HG03571 (cell line): ENCODE data around the gene SPRED3.
"Not testable (repeated sequence)": the region's sequence is repeated elsewhere in the genome, so short reads cannot be mapped to it uniquely, and the experiment has no call there.

Experiments
- ATAC-seq: cut with Tn5 transposase; IDR thresholded peaks from one replicate; pipeline ENCODE4 v1.9.1; 2021; ENCODE audit not compliant: unreplicated experiment

Gene SPRED3

DNA sequence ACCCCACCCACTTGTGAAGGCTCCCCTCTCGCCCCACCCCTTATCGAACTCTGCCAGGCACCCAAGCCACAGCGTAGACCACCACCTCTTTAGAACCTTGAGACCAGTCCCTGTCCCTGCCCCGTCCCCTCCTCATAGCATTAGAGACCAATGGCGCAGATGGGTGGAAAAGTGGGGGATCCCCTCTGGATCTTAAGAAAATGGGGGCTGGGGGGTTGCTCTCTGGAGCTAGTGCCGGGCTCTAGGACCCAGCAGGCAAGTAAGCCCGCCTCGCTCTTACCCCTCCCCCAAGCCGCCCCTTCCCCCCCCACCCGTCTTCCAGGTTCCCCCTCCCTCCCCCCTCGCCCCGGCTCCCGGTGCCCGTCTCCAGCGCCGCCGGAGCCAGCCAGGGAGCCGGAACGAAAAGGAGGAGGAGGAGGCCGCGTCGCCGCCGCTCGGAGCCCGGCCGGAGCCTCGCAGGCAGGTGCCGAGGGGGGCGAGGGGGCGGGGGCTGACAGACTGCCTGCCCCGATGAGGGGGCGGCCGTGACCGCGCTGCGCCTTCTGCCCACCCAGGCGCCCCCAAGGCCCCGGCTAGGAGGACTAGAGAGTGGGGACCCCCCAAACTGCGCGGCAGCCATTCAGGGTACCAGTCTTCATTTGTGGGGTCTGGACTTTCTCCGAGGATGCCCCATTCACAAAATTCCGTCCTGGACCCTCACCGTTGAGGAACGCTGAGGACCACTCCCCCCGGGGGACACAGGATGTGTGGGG is at the start of gene SPRED3:
TSS of gene SPRED3 (plus strand) at position 349 of the 752 bp plus-strand sequence. CDS start 1,606 bp downstream, outside the sequence.
- ATAC-seq, result no peak

DNA sequence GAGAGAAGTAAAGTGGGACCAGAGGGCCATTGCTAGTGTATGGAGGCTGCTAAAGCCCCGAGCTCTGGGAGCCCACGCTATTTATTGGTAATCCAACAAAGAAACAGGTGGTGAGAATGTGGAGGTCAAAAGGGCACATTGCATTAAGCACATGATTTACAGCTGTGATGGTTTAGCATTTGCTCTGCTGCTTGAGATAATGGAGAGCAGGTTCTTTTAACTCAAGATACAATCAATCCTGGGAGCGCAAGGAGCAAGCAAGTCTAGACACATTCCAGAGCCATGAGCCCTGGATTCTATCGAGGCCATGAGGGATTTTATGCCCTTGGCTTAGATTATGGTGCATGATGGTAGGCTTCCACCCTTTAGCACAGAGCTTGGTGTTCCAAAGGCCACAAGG is 49.5 kb upstream of the SPRED3 start:
- not testable (repeated sequence) for ATAC-seq

GRCh38 chr19:38340927-38341326 is 47.6 kb upstream of the SPRED3 start:
- no peak for ATAC-seq

DNA sequence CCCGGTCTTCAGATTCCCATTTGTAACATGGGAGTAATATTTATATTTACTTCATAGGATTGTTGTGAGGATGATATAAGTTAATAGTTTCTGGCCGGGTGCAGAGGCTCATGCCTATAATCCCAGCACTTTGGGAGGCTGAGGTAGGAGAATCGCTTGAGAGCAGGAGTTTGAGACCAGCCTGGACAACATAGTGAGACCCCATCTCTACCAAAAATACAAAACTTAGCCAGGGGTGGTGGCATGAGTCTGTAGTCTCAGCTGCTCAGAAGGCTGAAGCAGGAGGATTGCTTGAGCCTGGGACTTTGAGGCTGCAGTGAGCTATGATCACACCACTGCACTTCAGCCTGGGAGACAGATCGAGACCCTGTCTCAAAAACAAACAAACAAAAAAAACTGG is 41.7 kb upstream of the SPRED3 start:
- ATAC-seq, result no peak

DNA sequence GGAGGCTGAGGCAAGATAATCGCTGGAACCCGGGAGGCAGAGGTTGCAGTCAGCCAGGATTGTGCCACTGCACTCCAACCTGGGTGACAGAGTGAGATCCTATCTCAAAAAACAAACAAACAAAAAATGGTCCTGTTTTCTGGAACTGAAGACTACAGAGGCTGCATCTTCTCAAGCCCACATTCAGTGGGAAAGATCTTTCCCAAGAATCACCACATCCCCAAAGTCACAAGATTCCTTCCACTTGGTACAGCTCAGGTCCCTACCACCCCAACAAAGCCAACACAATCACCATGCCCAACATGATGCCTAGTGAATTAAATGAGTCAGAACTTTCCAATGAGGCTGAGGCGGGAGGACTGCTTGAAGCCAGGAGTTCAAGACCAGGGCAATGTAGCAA is 37.6 kb upstream of the SPRED3 start:
- ATAC-seq, result no peak

GRCh38 chr19:38351865-38352395 is 36.6 kb upstream of the SPRED3 start:
- ATAC-seq, result no peak

DNA sequence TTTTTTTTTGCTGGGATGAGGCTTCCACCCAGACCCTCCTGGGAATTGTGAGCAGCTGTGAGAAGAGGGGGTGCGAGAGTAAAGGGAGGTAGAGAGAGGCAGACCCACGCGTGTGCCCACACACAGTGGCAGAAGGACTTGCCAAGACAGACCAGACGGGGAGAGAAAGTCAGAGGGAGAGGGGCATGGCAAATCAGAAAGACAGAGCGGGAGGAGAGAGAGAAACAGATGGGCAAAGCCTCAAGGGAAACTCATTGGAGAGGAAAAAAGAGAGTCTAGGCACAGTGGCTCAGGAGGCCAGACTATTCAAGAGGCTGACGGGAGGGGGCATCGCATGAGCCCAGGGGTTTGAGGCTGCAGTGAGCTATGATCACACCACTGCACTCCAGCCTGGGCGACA is 35.9 kb upstream of the SPRED3 start:
- no peak for ATAC-seq

DNA sequence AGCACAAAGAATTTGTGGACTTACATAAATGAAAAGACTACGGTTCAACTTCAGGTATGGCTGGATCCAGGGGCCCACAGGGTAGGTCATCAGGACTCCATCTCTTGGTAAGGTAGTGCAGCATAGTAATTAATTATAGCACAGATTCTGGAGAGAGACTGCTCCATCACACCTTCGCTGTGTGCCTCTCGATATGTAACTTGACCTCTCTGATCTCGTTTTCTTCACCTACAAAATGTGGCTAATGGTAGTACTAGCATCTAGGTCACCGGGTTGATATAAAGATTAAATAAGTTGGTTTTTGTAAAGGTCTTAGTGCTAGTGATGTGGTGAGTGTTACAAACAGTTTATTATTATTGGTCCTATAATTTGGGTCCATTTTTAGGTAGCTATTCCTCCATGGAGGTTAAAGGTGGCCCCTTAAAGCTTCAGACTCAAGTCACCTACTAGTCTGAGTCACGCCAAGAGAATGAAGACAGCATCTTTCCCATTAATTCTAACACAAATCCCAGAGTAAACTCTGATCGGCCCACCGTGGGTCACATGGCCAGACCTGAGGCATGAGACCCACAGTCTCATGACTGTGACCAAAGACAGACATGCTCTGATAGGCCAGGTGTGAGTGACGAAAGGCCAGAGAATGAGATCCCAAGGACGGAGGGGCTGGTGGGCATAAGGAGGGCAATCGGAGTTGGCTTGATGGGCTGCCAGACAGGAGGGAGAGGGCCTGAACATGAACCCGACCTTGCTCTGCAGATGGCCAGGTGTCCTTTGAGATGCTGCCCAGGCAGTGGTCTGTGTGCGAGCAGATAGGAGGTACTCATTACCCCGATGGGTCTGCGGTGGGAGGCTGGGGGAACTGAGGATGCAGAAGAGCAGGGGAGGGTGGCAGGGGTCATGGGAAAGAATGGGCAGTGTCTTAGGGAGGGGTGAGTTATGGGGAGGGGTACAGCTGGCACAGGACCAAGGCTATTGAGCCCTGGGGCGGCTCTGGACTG is 32.5 kb upstream of the SPRED3 start:
- ATAC-seq, result no peak

DNA sequence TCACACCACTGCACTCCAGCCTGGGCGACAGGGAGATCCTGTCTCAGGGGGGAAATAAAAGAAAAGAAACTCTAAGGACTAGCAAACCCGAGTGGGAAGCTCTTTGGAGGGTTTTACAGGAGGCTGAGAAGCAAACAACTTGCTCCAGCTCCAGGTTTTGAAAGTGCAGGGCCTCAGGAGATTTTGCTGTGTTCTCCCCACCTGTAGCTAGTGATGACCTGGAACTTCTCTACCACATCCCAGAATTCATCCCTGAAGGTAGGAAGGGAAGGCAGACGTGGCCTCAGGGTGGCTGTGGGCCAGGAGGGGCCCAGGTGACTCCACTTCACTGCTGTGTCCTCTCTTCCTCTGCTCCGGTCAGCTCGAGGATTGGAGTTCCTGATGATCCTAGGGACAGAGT is 30.4 kb upstream of the SPRED3 start:
- no peak for ATAC-seq

- ATAC-seq, result no peak
These were observed 29.1 kb upstream of the SPRED3 start for GRCh38 chr19:38359242-38360021.

- no peak for ATAC-seq
These were observed 28.1 kb upstream of the SPRED3 start for GRCh38 chr19:38360351-38360750.

DNA sequence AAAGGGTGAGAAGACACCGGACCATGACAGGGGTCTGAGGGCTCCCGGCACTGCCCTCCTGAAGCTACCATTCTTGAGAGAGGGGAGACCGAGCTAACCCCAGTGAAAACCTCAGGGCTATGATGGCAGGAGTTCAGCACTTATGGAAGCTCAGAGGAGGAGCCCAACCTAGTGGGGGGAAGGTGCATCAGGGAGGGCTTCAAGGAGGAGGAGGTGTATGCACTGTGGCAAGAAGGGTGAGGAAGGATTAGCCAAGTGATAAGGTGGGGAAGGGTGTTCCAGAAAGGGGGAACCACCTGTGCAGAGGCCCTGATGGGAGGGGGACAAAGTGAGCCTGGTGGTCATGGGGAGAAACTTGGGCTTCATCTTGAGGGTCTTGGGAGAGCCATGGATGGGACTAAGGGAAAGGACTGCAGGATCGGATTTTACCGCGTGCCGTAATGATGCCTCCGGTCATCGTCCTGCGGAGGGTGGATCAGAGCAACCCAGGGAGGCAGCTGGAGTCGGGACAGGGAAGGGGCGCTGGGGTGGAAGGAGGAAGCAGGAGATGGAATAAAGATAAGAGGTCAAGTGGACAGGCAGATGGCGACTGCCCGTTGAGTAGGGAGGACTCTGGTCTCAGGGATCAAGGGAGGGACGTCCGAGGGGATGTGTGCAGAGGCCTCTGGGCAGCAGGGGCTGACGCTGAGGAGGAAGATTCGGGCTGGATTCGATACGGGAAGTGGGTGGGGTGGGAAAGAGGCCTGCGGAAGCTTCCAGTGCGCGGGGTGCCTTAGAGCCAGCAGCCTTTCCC is 27.5 kb upstream of the SPRED3 start:
- ATAC-seq, result no peak

DNA sequence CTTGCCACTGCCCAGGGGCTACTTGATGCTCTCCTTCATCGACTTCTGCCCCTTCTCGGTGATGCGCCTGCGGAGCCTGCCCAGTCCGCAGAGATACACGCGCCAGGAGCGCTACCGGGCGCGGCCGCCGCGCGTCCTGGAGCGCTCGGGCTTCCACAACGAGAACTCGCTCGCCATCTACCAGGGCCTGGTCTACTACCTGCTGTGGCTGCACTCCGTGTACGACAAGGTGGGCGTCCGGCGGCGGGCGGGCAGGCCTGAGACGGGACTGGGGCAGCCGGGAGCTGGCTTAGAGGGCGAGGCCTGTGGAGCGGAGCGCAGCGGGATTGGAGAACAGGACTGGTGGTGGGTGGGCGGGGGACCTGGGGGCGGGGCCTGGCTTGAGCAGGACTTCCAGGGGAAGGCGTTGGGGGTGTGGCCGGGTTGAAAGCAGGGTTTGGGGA is 26.8 kb upstream of the SPRED3 start:
- no peak for ATAC-seq

GRCh38 chr19:38362076-38362945 is 26.2 kb upstream of the SPRED3 start:
- no peak for ATAC-seq

GRCh38 chr19:38362946-38363688 is 25.4 kb upstream of the SPRED3 start:
- not testable (repeated sequence) for ATAC-seq

- no peak for ATAC-seq
These were observed 21.5 kb upstream of the SPRED3 start for GRCh38 chr19:38367041-38367440.

- no peak for ATAC-seq
These were observed 18.9 kb upstream of the SPRED3 start for GRCh38 chr19:38369584-38369983.

DNA sequence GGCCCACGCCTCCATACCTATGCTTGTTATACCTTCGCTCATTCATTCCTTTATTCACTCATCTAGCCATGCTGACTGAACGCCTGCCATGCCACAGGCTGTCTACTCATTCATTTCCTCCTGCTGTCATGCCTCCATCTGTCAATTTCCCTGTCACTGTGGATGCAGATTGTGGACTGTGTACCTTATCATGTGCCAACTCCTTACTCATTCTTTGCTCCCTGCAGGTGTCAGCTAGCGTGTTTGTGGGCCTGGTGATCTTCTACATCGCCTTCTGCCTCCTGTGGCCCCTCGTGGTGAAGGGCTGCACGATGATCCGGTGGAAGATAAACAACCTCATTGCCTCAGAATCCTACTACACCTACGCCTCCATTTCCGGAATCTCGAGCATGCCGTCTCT is 18.2 kb upstream of the SPRED3 start:
- ATAC-seq, result no peak
